ENCODE data around the gene GATA1. TPM values are rescaled to one million over a fixed set of nuclear protein-coding genes. Genes with fewer than 3 reads are reported as not detected.

Gene GATA1
- total RNA-seq, 4 donors from 2014 or later, result not detected

DNA sequence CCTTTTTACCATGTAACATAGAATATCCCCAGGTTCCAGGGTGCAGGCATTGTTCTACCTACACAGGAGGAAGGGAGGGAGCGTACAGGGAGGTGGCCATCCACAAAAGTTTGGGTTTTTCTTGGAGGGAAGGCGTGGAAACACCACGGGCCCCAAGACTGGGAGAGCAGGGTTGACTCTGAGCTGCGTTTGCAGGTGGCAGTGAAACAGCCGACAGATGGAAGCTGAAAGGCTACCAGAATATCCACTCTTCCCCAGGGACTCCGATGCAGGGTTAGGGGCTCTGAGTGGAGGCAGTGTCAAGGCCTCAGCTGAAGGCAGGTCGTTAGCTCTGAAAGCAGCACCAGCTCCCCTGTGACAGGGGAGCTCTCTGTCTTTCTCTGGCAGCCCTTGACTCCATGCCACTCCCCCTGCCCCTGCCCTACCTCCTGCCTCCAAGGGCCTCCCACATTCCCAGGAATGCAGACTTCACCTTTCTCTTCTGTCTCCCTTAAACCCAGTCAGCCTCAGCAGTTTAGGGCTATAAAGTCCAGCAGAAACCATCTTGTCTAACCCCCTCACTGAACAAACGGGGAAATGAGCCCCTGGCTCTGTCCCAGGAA is 38.9 kb upstream of the GATA1 start:
- WGBS, 2 donors, result 66 to 68% methylated on average over 8 of the region's 8 CpGs
- no peak for DNase-seq (ENCODE audit: low spot score in 2 of 2)
- TF ChIP-seq, protein P1, sequence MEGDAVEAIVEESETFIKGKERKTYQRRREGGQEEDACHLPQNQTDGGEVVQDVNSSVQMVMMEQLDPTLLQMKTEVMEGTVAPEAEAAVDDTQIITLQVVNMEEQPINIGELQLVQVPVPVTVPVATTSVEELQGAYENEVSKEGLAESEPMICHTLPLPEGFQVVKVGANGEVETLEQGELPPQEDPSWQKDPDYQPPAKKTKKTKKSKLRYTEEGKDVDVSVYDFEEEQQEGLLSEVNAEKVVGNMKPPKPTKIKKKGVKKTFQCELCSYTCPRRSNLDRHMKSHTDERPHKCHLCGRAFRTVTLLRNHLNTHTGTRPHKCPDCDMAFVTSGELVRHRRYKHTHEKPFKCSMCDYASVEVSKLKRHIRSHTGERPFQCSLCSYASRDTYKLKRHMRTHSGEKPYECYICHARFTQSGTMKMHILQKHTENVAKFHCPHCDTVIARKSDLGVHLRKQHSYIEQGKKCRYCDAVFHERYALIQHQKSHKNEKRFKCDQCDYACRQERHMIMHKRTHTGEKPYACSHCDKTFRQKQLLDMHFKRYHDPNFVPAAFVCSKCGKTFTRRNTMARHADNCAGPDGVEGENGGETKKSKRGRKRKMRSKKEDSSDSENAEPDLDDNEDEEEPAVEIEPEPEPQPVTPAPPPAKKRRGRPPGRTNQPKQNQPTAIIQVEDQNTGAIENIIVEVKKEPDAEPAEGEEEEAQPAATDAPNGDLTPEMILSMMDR (IDR thresholded peaks at IDR 0.05), result no peak
- no peak for TF ChIP-seq POLR2A (IDR thresholded peaks at IDR 0.05)
- intact Hi-C loops (cut with DNase I; ENCODE audit: low total_unique reads), result no loop called here
- H3K4me3 ChIP-seq (ENCODE audit: low read depth, poor library complexity, severe bottlenecking), result no peak overlapping the region

DNA sequence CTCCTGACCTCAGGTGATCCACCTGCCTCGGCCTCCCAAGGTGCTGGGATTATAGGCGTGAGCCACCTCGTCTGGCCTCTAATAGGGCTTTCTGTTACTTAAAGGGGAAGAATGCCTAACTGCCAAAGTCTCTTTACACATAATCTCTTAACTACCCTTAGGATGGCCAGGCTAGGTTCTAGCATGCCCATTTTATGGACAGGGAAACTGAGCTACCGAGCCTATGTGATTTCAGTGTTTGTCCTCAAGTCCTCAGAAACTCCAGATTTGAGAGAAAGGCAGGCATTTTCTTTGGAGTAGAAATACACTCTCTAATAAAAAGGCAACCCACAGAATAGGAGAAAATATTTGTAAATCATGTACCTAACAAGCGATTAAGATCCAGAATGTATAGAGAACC is 37.2 kb upstream of the GATA1 start:
- intact Hi-C loops (cut with DNase I; ENCODE audit: low total_unique reads), result no loop called here
- no peak for DNase-seq (ENCODE audit: low spot score in 2 of 2)
- WGBS, 2 donors, result 83 to 88% methylated on average over 5 of the region's 5 CpGs
- H3K4me3 ChIP-seq (ENCODE audit: low read depth, poor library complexity, severe bottlenecking), result no peak overlapping the region
- TF ChIP-seq POLR2A (IDR thresholded peaks at IDR 0.05), result no peak
- TF ChIP-seq, protein P1 (IDR thresholded peaks at IDR 0.05), result no peak

DNA sequence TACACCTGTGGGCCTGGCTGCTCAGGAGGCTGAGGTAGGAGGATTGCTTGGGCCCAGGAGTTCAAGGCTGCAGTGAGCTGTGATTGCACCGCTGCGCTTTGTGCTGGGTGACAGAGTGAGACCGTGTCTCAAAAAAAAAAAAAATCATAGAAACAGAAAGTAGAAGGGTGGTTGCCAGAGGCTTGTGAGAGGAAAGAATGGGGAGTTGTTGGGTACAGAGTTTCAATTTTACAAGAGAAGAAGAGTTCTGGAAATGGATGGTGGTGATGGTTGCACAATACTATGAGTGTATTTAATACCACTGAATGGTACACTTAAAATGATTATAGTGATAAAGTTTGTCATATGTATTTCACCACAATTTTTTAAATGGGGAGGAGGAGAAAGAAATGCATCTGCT is 35.0 kb upstream of the GATA1 start:
- intact Hi-C loops (cut with DNase I; ENCODE audit: low total_unique reads), result no loop called here
- no peak for TF ChIP-seq POLR2A (IDR thresholded peaks at IDR 0.05)
- TF ChIP-seq, protein P1 (IDR thresholded peaks at IDR 0.05), result no peak
- no peak overlapping the region for H3K4me3 ChIP-seq (ENCODE audit: low read depth, poor library complexity, severe bottlenecking)
- 80 to 89% methylated on average over 3 of the region's 3 CpGs for WGBS, 2 donors
- DNase-seq (ENCODE audit: low spot score in 2 of 2), result no peak

DNA sequence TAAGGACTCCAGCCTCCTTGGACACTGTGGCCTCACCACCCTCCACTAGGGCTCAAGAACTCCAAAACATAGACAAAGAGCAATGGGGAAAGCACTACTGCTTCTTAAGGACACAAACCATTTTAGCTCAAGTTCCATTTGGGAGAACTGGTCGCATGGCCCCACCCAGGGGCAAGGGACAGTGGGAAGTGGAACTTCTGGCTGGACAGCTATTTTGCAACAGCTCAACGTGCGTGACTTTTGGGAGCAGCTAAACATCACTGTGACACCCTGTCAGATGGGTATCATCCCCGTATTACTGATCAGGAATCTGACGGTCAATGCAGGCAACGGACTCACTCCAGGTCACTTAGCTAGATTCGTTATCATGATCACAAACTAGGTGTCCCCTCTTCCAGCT is 33.9 kb upstream of the GATA1 start:
- no peak overlapping the region for H3K4me3 ChIP-seq (ENCODE audit: low read depth, poor library complexity, severe bottlenecking)
- TF ChIP-seq, protein P1 (IDR thresholded peaks at IDR 0.05), result no peak
- TF ChIP-seq POLR2A (IDR thresholded peaks at IDR 0.05), result no peak
- DNase-seq (ENCODE audit: low spot score in 2 of 2), result peak in 1 of 2 donors; percentile 12
- intact Hi-C loops (cut with DNase I; ENCODE audit: low total_unique reads), result no loop called here
- whole genome bisulfite sequencing, 2 donors, result 55 to 78% methylated on average over 7 of the region's 7 CpGs

DNA sequence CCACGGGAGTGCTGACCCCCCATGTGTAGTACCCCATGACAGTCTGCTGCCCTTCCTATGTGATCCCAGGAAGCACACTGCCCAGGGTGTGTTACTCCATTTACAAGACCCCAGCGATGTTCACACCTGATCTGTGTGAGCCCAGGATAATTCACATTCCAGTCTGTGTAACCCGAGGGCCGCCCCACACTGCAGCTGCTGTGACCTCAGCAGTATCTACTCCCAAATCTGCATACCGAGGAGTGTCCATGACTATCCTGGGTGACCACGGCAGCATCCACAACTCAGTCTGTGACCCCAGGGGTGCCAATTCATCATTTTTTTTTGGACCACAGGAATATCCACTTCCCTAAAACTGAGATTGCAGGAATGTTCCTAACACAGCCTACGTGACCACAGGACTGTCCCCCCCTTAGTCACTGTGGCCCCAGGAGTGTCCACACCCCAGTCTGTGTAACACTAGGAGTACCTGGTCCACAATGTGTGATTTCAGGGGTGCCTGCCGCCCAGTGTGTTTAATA is 32.6 kb upstream of the GATA1 start:
- intact Hi-C loops (cut with DNase I; ENCODE audit: low total_unique reads), result no loop called here
- no peak overlapping the region for H3K4me3 ChIP-seq (ENCODE audit: low read depth, poor library complexity, severe bottlenecking)
- WGBS, 2 donors, result 37 to 72% methylated on average over 5 to 8 of the region's 8 CpGs
- TF ChIP-seq POLR2A (IDR thresholded peaks at IDR 0.05), result no peak
- TF ChIP-seq, protein P1 (IDR thresholded peaks at IDR 0.05), result no peak
- no peak for DNase-seq (ENCODE audit: low spot score in 2 of 2)

DNA sequence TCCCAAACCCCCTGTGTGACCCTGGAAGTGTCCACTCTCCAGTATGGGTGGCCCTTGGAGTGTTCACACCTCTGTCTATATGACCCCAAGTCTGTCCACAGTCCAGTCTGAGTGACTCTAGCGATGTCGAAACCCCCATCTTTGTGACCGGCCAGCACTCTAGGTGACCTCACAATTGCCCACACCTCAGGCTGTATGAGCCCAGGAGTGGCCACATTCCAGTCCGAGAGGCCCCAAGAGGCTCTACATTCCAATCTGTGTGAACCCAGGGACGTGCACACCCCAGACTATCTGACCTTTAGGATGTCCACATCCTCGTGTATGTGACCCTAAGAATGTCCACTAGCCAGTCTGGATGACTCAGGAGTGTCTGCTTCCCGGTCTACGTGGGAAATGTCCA is 32.2 kb upstream of the GATA1 start:
- intact Hi-C loops (cut with DNase I; ENCODE audit: low total_unique reads), result no loop called here
- no peak overlapping the region for H3K4me3 ChIP-seq (ENCODE audit: low read depth, poor library complexity, severe bottlenecking)
- DNase-seq (ENCODE audit: low spot score in 2 of 2), result no peak
- no peak for TF ChIP-seq POLR2A (IDR thresholded peaks at IDR 0.05)
- TF ChIP-seq, protein P1 (IDR thresholded peaks at IDR 0.05), result no peak
- WGBS, 2 donors, result 68 to 69% methylated on average over 6 to 8 of the region's 8 CpGs
